ENCODE results near the gene ANO8. TPM values are rescaled to one million over a fixed set of nuclear protein-coding genes. Genes with fewer than 3 reads are reported as not detected.

Gene ANO8
- total and polyA plus RNA-seq, 2 donors (not counting 1 experiment from before 2014, with no cell fraction given) = 3.0 to 5.2 TPM

DNA sequence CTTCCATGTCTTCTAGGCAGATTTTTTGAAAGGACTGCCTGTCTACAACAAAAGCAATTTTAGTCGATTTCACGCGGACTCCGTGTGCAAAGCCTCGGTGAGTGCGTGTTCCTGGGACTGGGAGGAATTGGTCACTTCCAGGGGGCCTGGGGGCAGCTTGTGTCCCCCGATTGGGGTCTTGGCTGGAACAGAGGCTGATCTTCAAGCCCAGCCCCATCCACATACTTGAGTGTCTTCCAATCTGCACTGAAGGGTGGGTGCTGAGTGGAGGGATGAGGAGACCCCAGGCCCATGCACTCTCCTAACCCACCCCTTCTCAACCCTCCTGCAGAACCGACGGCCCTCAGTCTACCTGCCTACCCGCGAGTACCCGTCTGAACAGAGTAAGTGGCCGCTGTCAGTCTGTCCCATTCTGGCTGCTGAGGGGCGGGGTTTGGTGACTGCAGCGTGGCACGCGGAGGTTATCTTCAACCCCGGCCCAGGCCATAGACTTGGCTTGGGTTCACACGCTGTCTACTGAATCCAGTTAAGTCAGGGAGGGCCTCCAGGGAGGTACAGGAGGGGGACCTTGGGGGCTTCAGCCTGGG, 20.6 kb downstream of the ANO8 start:
- intact Hi-C loops (cut with micrococcal nuclease) = no loop called here
- peaks cover 0 to 25% of the 10 kb centered on the region in 2 experiments for H3K36me3 ChIP-seq (replicated peaks in 1 of 2; ENCODE audit: control extremely low read depth in 1 of 2, control insufficient read depth in 1 of 2, extremely low read depth in 1 of 2, insufficient read depth in 2 of 2, low read length in 1 of 2)
- 99% methylated on average over 18 of the region's 19 CpGs for WGBS (ENCODE audit: insufficient coverage)
- no peak overlapping the region for H2AFZ ChIP-seq (ENCODE audit: insufficient read depth, low read depth, low read length, poor library complexity, severe bottlenecking)
- H3K79me2 ChIP-seq (ENCODE audit: control insufficient read depth, insufficient read depth, low read length) = peaks cover 50% of the 10 kb centered on the region
- no peak overlapping the region for H3K9ac ChIP-seq (ENCODE audit: low read length)
- TF ChIP-seq, protein P1, sequence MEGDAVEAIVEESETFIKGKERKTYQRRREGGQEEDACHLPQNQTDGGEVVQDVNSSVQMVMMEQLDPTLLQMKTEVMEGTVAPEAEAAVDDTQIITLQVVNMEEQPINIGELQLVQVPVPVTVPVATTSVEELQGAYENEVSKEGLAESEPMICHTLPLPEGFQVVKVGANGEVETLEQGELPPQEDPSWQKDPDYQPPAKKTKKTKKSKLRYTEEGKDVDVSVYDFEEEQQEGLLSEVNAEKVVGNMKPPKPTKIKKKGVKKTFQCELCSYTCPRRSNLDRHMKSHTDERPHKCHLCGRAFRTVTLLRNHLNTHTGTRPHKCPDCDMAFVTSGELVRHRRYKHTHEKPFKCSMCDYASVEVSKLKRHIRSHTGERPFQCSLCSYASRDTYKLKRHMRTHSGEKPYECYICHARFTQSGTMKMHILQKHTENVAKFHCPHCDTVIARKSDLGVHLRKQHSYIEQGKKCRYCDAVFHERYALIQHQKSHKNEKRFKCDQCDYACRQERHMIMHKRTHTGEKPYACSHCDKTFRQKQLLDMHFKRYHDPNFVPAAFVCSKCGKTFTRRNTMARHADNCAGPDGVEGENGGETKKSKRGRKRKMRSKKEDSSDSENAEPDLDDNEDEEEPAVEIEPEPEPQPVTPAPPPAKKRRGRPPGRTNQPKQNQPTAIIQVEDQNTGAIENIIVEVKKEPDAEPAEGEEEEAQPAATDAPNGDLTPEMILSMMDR (IDR thresholded peaks at IDR 0.05) = no peak
- TF ChIP-seq EZH2 (IDR thresholded peaks at IDR 0.05; ENCODE audit: borderline replicate concordance, insufficient read depth, low read depth, low read length, poor library complexity, severe bottlenecking) = no peak
- H3K4me1 Mint-ChIP-seq = peaks cover 18% of the 10 kb centered on the region
- no peak overlapping the region for H3K27ac ChIP-seq (ENCODE audit: low read length in 2 of 2)
- POLR2A ChIA-PET = no interaction called here
- no peaks in the 10 kb centered on the region for H3K27me3 ChIP-seq (replicated peaks in 1 of 4; ENCODE audit: control extremely low read depth in 1 of 4, control insufficient read depth in 3 of 4, insufficient read depth in 4 of 4, low read length in 3 of 4)
- CTCF ChIA-PET = interaction anchor here (0.6 kb wide), 1 partner anchor 1163 kb away, joined by 5 read pairs; no protein-coding TSS in a partner anchor
- H3K4me1 ChIP-seq (ENCODE audit: control insufficient read depth in 2 of 2, insufficient read depth in 2 of 2, low read length in 2 of 2) = peaks cover 9 to 13% of the 10 kb centered on the region in 2 donors
- no peaks in the 10 kb centered on the region for H3K9me3 Mint-ChIP-seq (ENCODE audit: insufficient read depth)
- DNase-seq = peak; percentile 13
- H4K20me1 ChIP-seq (ENCODE audit: control insufficient read depth, insufficient read depth, low read length, poor library complexity, severe bottlenecking) = peaks cover 67% of the 10 kb centered on the region
- no peak overlapping the region for H3K4me2 ChIP-seq (replicated peaks; ENCODE audit: low read depth, low read length, poor library complexity, severe bottlenecking)
- H3K4me3 Mint-ChIP-seq = no peak overlapping the region
- no peaks in the 10 kb centered on the region for H3K27me3 Mint-ChIP-seq
- no peaks in the 10 kb centered on the region for H3K9me3 ChIP-seq (ENCODE audit: control extremely low read depth in 1 of 3, control insufficient read depth in 2 of 3, insufficient read depth in 1 of 3, low read length in 2 of 3)
- ATAC-seq (ENCODE audit: low read depth) = no peak
- no peak overlapping the region for H3K27ac Mint-ChIP-seq
- H3K4me3 ChIP-seq (ENCODE audit: control extremely low read depth in 1 of 5, extremely low read depth in 1 of 5, insufficient read depth in 1 of 5, low read depth in 2 of 5, low read length in 4 of 5) = no peak overlapping the region

All from B cell (primary cell).